Measurements from ENCODE around the gene PTPRO.

PTPRO gene

DNA sequence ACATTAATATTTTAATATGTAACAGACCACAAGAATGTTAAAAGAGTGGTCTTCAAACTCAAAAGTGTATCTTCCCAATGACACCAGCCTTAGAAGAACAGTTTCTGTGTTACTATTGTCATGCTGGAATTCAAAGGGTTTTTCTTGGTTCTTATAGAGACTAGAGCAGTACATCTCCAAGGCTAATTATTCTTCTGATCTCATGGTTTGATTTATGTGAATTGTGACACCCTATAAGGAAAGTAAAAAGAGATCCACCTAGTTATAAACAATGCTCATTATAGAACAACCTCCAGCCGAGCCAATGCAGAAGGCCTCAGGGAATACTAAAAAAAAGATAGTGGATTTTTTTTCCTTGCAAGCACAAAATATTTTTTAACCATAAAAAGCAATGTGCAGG is 65.5 kb downstream of the PTPRO start:
- TF ChIP-seq, protein P1, sequence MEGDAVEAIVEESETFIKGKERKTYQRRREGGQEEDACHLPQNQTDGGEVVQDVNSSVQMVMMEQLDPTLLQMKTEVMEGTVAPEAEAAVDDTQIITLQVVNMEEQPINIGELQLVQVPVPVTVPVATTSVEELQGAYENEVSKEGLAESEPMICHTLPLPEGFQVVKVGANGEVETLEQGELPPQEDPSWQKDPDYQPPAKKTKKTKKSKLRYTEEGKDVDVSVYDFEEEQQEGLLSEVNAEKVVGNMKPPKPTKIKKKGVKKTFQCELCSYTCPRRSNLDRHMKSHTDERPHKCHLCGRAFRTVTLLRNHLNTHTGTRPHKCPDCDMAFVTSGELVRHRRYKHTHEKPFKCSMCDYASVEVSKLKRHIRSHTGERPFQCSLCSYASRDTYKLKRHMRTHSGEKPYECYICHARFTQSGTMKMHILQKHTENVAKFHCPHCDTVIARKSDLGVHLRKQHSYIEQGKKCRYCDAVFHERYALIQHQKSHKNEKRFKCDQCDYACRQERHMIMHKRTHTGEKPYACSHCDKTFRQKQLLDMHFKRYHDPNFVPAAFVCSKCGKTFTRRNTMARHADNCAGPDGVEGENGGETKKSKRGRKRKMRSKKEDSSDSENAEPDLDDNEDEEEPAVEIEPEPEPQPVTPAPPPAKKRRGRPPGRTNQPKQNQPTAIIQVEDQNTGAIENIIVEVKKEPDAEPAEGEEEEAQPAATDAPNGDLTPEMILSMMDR (IDR thresholded peaks at IDR 0.05), result no peak
- no peak for TF ChIP-seq ZFX (IDR thresholded peaks at IDR 0.05; ENCODE audit: borderline replicate concordance)
- no peak overlapping the region for H3K27ac ChIP-seq

DNA sequence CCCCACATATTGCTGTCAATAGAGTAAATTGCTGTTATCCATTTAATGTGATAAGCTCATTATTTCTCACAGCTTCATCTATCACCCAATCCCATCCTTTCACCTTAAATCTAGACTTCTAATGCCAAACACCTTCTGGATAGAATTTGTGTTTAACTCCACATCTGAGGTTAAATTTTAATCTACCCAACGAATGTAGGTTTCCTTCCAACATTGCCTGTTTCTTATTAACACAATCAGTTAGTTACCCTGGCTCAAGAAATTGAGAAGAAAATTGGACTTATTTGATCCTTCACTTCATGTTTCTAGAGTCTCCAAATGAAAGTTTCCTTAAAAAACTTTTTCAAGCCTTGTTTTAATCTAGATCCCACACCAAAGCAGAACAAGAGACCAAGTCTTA is 67.3 kb downstream of the PTPRO start:
- TF ChIP-seq, protein P1 (IDR thresholded peaks at IDR 0.05), result no peak
- no peak for TF ChIP-seq ZFX (IDR thresholded peaks at IDR 0.05; ENCODE audit: borderline replicate concordance)
- H3K27ac ChIP-seq, result no peak overlapping the region

DNA sequence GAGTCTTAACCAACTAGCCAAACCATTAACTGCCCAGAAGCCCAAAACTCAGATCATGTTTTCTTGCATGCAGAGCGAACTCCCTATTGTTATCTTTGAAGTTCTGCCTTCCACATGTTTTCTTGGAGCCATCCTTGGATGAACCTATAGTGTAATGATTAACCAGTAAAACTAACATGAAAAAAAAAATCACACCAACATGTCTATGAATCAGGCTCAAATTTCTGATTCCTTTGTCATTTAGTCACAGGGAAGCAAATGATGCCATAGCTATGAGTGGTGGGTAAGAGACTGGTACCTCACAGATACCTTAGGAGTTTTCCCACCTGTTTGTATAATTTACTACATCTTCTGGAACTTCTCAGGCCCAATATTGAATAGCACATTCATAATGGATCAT is 70.7 kb downstream of the PTPRO start:
- TF ChIP-seq, protein P1 (IDR thresholded peaks at IDR 0.05), result no peak
- no peak for TF ChIP-seq ZFX (IDR thresholded peaks at IDR 0.05; ENCODE audit: borderline replicate concordance)
- H3K27ac ChIP-seq, result no peak overlapping the region

DNA sequence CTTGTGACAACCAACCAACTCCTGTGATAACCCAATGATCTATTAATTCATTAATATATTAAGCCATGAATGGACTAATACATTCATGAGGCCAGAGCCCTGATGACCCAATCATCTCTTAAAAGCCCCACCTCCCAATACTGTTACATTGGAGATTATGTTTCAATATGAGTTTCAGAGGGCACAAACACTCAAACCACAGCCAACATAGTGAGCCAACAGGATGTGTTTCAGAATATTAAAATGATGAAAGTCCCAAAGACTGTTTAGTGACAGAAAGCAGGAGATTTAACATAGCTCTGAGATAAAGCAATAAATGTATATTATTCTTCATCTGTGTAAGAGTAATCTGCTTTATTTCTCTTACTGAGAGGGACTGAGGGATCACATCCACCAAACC is 71.7 kb downstream of the PTPRO start:
- TF ChIP-seq, protein P1 (IDR thresholded peaks at IDR 0.05), result no peak
- TF ChIP-seq ZFX (IDR thresholded peaks at IDR 0.05; ENCODE audit: borderline replicate concordance), result no peak

DNA sequence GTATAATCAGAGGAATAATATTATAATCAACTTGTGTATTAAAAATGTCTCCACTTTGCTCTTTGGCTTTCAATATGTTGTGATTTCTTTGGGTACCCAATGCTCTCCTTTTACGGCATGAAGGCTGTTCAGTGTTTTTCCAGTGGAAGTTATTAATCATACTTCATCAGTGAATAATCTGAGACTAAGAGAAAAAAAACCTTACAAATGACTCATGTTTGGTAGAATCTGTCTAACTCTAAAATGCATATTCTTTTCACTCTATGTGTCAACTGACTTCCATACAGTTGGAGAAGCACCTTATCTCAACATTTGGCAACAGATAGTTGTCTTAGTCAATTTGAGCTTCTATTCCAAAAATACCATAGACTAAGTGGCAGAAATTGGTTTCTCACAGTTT is 82.2 kb downstream of the PTPRO start:
- no peak for TF ChIP-seq ZFX (IDR thresholded peaks at IDR 0.05; ENCODE audit: borderline replicate concordance)
- TF ChIP-seq, protein P1 (IDR thresholded peaks at IDR 0.05), result no peak

More for the DNA sequence above, 71.7 kb downstream of the PTPRO start:
- H3K27ac ChIP-seq, result no peak overlapping the region

DNA sequence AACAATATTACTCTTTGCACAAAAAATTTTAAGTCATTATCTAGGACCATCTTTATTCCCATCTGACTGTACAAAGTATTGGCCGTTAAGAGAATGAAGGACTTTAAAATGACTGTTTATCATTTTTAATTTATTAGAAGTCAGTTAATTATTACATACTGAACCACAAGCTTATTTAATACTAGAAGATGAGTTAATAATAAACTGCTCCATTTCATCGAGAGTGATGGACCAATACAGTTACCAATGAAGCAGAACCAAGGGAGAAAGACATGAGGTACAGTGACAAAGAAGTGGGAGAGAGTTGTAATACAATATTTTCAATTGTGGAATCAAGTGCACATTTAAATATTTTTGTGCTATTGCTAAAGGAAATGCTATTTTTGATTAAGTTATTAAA is 83.3 kb downstream of the PTPRO start:
- H3K27ac ChIP-seq, result no peak overlapping the region
- TF ChIP-seq ZFX (IDR thresholded peaks at IDR 0.05; ENCODE audit: borderline replicate concordance), result no peak
- TF ChIP-seq, protein P1 (IDR thresholded peaks at IDR 0.05), result no peak

More for the DNA sequence above, 82.2 kb downstream of the PTPRO start:
- no peak overlapping the region for H3K27ac ChIP-seq

DNA sequence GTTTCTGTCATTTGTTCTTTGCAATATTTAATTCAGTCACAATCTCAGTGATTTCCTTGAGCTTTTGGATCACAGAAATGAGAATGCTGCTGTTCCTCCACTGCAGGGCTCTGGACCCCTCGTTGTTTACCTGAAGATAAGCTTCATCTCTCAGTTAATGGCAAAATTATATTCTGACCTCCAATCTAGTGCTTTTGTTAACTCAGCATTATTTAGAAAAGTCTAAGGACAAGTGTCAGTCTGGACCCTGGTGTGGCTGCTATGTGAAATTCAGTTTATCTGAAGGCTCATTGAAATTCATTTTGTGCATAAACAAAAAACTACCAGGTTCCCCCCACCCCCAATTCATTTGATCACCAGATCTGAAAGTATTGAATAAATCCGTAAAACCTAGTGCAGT is 84.7 kb downstream of the PTPRO start:
- no peak for TF ChIP-seq ZFX (IDR thresholded peaks at IDR 0.05; ENCODE audit: borderline replicate concordance)
- TF ChIP-seq, protein P1 (IDR thresholded peaks at IDR 0.05), result no peak
- no peak overlapping the region for H3K27ac ChIP-seq
